Stimulated activated CD4-positive, alpha-beta T cell treated with anti-CD3 and anti-CD28 coated beads, TNF-alpha, amount 100 ng/mL, for 48 hours (primary cell): ENCODE measurements around the gene CFHR4.
"Not testable (repeated sequence)": the region's sequence is repeated elsewhere in the genome, so short reads cannot be mapped to it uniquely, and the experiment has no call there.

ENCODE experiments used
- DNase-seq, 3 donors: peaks; one replicate each; pipeline ENCODE4 v3.0.0-alpha.2; 2020; ENCODE audit warnings: low read depth in 3 of 3

The CFHR4 gene

DNA sequence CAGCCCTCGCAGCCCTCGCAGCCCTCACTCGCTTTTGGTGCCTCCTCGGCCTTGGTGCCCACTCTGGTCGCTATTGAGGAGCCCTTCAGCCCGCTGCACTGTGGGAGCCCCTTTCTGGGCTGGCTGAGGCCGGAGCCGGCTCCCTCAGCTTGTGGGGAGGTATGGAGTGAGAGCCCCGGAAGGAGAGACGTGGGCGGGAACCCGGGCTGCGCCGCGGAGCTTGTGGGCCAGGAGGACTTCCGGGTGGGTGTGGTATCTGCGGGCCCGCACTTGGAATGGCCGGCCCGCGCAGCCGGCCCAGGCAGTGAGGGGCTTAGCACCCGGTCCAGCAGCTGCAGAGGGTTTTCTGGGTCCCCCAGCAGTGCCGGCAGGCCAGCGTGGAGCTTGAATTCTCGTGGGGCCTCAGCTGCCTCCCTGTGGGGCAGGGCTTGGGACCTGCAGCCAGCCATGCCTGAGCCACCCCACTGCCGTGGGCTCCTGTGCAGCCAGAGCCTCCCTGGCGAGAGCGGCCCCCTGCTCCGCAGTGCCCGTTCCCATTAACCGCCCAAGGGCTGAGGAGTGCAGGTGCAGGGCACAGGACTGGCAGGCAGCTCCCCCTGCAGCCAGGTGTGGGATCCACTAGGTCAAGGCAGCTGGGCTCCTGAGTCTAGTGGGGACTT is 45.8 kb downstream of the CFHR4 start:
- no peak for DNase-seq

DNA sequence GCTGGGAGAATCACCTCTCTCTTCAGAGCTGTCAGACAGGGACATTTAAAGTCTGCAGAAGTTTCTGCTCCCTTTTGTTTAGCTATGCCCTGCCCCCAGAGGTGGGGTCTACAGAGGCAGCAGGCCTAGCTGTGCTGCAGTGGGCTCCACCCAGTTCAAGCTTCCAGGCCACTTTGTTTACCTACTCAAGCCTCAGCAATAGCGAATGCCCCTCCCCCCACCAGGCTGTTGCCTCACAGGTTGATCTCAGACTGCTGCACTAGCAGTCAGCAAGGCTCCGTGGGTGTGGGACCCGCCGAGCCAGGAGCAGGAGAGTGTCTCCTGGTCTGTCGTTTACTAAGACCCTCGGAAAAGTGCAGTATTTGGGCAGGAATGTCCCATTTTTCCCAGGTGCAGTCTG is 53.6 kb downstream of the CFHR4 start:
- not testable (repeated sequence) for DNase-seq

DNA sequence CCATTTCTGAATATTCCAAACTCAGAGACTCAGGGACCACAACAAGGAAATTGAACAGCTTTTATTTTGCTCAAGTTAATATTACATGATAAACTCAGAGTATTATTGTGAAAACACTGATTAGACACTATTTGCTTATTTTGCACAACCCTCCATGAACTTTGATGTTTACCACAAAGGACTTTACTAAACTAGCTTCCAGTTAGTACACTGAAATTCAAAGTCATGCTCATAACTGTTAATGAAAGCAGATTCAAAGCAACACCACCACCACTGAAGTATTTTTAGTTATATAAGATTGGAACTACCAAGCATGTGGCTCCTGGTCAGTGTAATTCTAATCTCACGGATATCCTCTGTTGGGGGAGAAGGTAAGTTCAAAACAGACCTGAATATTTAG is 55.7 kb downstream of the CFHR4 start, which contains the start of gene CFHR2:
Gene CFHR2, plus strand, starts transcription at position 171 of the 400 bp plus-strand sequence. Its CDS starts 143 bp downstream, at position 314.
- not testable (repeated sequence) for DNase-seq

DNA sequence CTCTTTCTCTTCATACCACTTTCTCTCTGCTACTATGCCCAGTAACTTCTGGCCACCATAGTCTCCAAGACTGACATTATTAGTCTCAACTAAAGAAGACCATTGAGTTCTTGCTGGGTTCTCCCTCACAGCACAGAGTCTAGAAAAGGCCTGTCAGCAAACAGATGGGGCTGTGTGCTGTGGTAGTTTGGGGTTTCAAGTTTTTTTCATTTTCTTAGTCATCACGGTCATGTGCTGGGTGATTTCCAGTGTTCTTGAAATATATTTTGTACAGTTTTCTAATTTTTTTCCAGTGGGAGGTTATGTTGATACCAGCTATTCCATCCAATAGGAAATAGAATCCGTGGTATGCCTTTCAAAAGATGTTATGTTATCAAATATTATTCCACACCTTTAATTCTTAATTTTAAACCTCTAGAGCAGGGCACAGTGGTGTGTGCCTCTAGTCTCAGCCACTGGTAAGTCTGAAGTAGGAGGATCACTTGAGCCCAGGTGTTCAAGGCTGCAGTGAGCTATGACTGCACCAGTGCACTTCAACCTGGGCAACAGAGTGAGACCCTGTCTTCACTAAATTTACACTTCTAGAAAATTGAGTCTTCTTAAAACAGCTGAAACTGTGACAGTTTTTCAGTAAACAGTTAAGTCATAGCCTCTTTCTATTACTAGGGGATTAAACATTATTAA is 64.0 kb downstream of the CFHR4 start:
- DNase-seq = no peak

DNA sequence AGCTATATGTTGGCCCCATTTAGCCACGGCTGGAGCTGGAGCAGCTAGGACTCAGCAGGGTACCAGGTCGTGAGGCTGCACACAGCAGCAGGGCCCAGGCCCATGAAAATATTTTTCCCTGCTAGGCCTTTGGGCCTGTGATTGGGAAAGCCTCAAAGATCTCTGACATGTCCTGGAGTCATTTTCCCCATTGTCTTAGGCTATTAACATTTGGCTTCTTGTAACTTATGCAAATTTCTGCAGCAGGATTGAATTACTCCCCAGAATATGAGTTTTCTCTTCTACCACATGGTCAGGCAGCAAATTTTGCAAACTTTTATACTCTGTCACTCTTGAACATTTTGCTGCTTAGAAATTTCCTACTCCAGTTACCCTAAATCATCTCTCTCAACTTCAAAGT is 66.9 kb downstream of the CFHR4 start:
- DNase-seq = no peak

DNA sequence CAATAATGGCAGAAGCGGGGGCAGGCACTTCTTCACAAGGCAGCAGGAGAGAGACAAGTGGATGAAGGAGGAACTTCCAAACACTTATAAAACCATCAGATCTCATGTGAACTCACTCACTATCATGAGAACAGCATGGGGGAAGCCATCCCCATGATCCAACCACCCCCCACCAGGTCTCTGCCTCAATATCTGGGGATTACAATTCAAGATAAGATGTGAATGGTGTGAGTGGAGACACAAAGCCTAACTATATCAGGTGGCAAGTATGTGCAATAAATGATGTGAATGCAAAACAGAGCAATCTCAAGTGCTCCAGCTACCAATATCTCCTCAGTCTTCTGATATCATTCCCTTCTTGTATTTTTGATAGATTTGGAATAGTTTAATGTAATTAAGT is 68.1 kb downstream of the CFHR4 start:
- no peak for DNase-seq

DNA sequence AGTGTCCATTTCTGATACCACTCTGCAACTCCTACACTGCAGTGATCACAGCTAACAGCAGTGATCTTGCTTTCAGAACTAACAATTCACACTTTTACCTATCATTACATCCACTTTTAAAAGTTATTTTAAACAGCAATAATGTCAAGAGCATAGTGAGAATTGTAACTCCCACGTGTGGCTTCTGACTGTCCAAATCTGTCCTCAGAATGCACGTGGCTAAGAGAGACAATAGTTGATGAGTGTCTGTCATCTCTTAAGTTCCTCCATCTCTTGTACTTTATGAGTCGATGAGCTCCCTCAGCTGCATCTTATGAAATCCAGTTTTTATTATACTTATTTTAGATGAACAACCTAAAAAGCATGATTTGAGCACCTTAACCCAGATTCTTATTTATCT is 73.0 kb downstream of the CFHR4 start:
- DNase-seq = no peak
